ENCODE data around the gene NHLH2.

NHLH2 gene

GRCh38 chr1:115850937-115851336 is 10.0 kb upstream of the NHLH2 start:
- H3K9me3 Mint-ChIP-seq, result peaks cover 7 to 10% of the 10 kb centered on the region in 2 donors
- peaks cover 46% of the 10 kb centered on the region for H3K27me3 Mint-ChIP-seq
- no peak for ATAC-seq
- no peak for DNase-seq
- no peaks in the 10 kb centered on the region for H3K4me1 Mint-ChIP-seq
- no peak overlapping the region for H3K4me3 Mint-ChIP-seq
- H3K27ac Mint-ChIP-seq, result no peak overlapping the region

- Mint-ChIP-seq H3K4me3 (no peak overlapping the region), H3K27me3 (peaks cover 26% of the 10 kb centered on the region), H3K4me1 (no peaks in the 10 kb centered on the region), H3K9me3 (peaks cover 10 to 13% of the 10 kb centered on the region in 2 donors), H3K27ac (no peak overlapping the region)
- DNase-seq, result no peak
- no peak for ATAC-seq
Measured at GRCh38 chr1:115847787-115848186, 6.9 kb upstream of the NHLH2 start.

GRCh38 chr1:115842948-115843347 is 2.0 kb upstream of the NHLH2 start:
- Mint-ChIP-seq H3K27me3 (peaks cover 60% of the 10 kb centered on the region), H3K4me3 (no peak overlapping the region)
- peak; percentile 31 for ATAC-seq

GRCh38 chr1:115839679-115840237 is 1.2 kb downstream of the NHLH2 start:
- peak overlapping the region; percentile 84 to 89 for H3K4me3 Mint-ChIP-seq
- H3K27ac Mint-ChIP-seq, result peak overlapping the region; percentile 40 to 63
- ATAC-seq, result peak; percentile 27
- peaks cover 75% of the 10 kb centered on the region for H3K27me3 Mint-ChIP-seq
- H3K4me1 Mint-ChIP-seq, result peaks cover 13% of the 10 kb centered on the region
- DNase-seq, result no peak
- peaks cover 0 to 6% of the 10 kb centered on the region in 2 donors for H3K9me3 Mint-ChIP-seq

More at GRCh38 chr1:115842948-115843347, 2.0 kb upstream of the NHLH2 start:
- peaks cover 0 to 6% of the 10 kb centered on the region in 2 donors for H3K9me3 Mint-ChIP-seq
- no peak overlapping the region for H3K27ac Mint-ChIP-seq
- H3K4me1 Mint-ChIP-seq, result peaks cover 13% of the 10 kb centered on the region
- no peak for DNase-seq

GRCh38 chr1:115839029-115839678 is 1.8 kb downstream of the NHLH2 start:
- ATAC-seq, result peak; percentile 41
- peaks cover 81% of the 10 kb centered on the region for H3K27me3 Mint-ChIP-seq
- peak overlapping the region in 1 of 2 donors; percentile 63 for H3K27ac Mint-ChIP-seq

GRCh38 chr1:115838431-115839028 is 2.4 kb downstream of the NHLH2 start:
- Mint-ChIP-seq H3K4me3 (peak overlapping the region; percentile 84 to 89), H3K27ac (no peak overlapping the region), H3K27me3 (peaks cover 87% of the 10 kb centered on the region), H3K4me1 (peaks cover 13% of the 10 kb centered on the region), H3K9me3 (no peaks in the 10 kb centered on the region)
- no peak for DNase-seq
- ATAC-seq, result peak; percentile 36

More at GRCh38 chr1:115839029-115839678, 1.8 kb downstream of the NHLH2 start:
- Mint-ChIP-seq H3K4me3 (peak overlapping the region; percentile 84 to 89), H3K4me1 (peaks cover 13% of the 10 kb centered on the region), H3K9me3 (peaks cover 0 to 2% of the 10 kb centered on the region in 2 donors)
- DNase-seq, result peak in 1 of 2 donors; percentile 16

GRCh38 chr1:115837740-115838421 is 3.0 kb downstream of the NHLH2 start:
- ATAC-seq, result peak; percentile 4
- no peak for DNase-seq
- peaks cover 88% of the 10 kb centered on the region for H3K27me3 Mint-ChIP-seq
- no peaks in the 10 kb centered on the region for H3K9me3 Mint-ChIP-seq
- H3K4me1 Mint-ChIP-seq, result peaks cover 13% of the 10 kb centered on the region
- H3K4me3 Mint-ChIP-seq, result peak overlapping the region; percentile 23 to 68
- no peak overlapping the region for H3K27ac Mint-ChIP-seq

GRCh38 chr1:115837341-115837739 is 3.6 kb downstream of the NHLH2 start:
- ATAC-seq (no peak), DNase-seq (no peak)
- Mint-ChIP-seq H3K4me1 (peaks cover 13% of the 10 kb centered on the region), H3K4me3 (no peak overlapping the region), H3K27ac (no peak overlapping the region), H3K9me3 (no peaks in the 10 kb centered on the region), H3K27me3 (peaks cover 88% of the 10 kb centered on the region)

GRCh38 chr1:115833856-115834255 is 7.1 kb downstream of the NHLH2 start:
- Mint-ChIP-seq H3K27ac (no peak overlapping the region), H3K4me3 (no peak overlapping the region), H3K27me3 (peaks cover 88% of the 10 kb centered on the region), H3K9me3 (no peaks in the 10 kb centered on the region), H3K4me1 (peaks cover 8% of the 10 kb centered on the region)
- ATAC-seq, result no peak
- no peak for DNase-seq

GRCh38 chr1:115832651-115833050 is 8.3 kb downstream of the NHLH2 start:
- H3K9me3 Mint-ChIP-seq, result no peaks in the 10 kb centered on the region
- no peak overlapping the region for H3K27ac Mint-ChIP-seq

GRCh38 chr1:115830963-115831362 is 10.0 kb downstream of the NHLH2 start:
- ATAC-seq, result no peak
- H3K9me3 Mint-ChIP-seq, result no peaks in the 10 kb centered on the region

More at GRCh38 chr1:115832651-115833050, 8.3 kb downstream of the NHLH2 start:
- H3K27me3 Mint-ChIP-seq, result peaks cover 88% of the 10 kb centered on the region
- DNase-seq (no peak), ATAC-seq (no peak)
- H3K4me1 Mint-ChIP-seq, result peaks cover 14% of the 10 kb centered on the region
- H3K4me3 Mint-ChIP-seq, result no peak overlapping the region

GRCh38 chr1:115829947-115830346 is 11.0 kb downstream of the NHLH2 start:
- H3K4me1 Mint-ChIP-seq, result peaks cover 14% of the 10 kb centered on the region
- DNase-seq (no peak), ATAC-seq (no peak)
- H3K4me3 Mint-ChIP-seq, result no peak overlapping the region
- peaks cover 94% of the 10 kb centered on the region for H3K27me3 Mint-ChIP-seq
- no peaks in the 10 kb centered on the region for H3K9me3 Mint-ChIP-seq
- H3K27ac Mint-ChIP-seq, result no peak overlapping the region

More at GRCh38 chr1:115830963-115831362, 10.0 kb downstream of the NHLH2 start:
- Mint-ChIP-seq H3K4me3 (no peak overlapping the region), H3K27ac (no peak overlapping the region), H3K4me1 (peaks cover 14% of the 10 kb centered on the region), H3K27me3 (peaks cover 90% of the 10 kb centered on the region)
- no peak for DNase-seq

GRCh38 chr1:115829023-115829674 is 11.8 kb downstream of the NHLH2 start:
- DNase-seq, result no peak
- Mint-ChIP-seq H3K4me1 (peaks cover 14% of the 10 kb centered on the region), H3K4me3 (peak overlapping the region; percentile 81 to 83), H3K27ac (peak overlapping the region in 1 of 2 donors; percentile 56), H3K27me3 (peaks cover 88% of the 10 kb centered on the region), H3K9me3 (no peaks in the 10 kb centered on the region)
- no peak for ATAC-seq

GRCh38 chr1:115828101-115829022 is 12.6 kb downstream of the NHLH2 start:
- peak overlapping the region in 1 of 2 donors; percentile 49 for H3K27ac Mint-ChIP-seq

More at GRCh38 chr1:115828101-115829022, 12.6 kb downstream of the NHLH2 start:
- peak; percentile 67 for ATAC-seq
- Mint-ChIP-seq H3K9me3 (no peaks in the 10 kb centered on the region), H3K27me3 (peaks cover 89% of the 10 kb centered on the region), H3K4me3 (peak overlapping the region; percentile 81 to 83), H3K4me1 (peaks cover 14% of the 10 kb centered on the region)
- peak in 1 of 2 donors; percentile 12 for DNase-seq

Measured in stimulated activated naive CD8-positive, alpha-beta T cell treated with anti-CD3 and anti-CD28 coated beads, Interleukin-15, amount 100 ng/mL, for 72 hours (primary cell).